B cell (primary cell): ENCODE measurements around the gene GNG2.

Experiments used
- CTCF ChIP-seq: fragments of 200-600 bp; IDR thresholded peaks from one replicate; pipeline ENCODE4 v1.8.0; 2022; ENCODE audit warnings: antibody characterized with exemption, mild to moderate bottlenecking
- EZH2 ChIP-seq: IDR thresholded peaks from 2 replicates; pipeline ENCODE4 v1.6.1; 2012; ENCODE audit warnings: borderline replicate concordance, low read depth, mild to moderate bottlenecking, moderate library complexity, low read length; ENCODE audit not compliant: insufficient read depth, poor library complexity, severe bottlenecking

DNA sequence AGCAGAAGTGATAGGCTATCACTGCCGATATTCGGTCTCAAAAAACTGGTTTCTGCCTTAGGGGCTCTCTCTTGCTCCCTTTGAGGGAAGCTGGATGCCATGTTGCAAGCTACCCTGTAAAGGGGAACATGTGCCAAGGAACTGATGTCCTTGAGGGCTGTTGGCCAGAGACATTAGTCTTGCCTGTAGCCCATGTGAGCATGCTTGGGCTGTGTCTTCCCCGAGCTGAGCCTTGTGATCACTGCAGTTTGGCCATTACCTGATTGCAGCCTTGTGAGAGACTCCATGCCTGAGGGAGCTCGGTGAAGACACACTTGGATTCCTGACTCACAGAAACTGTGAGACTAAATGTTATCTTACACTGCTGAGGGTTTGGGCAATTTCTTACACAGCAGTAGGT is 147.7 kb downstream of the GNG2 start:
- TF ChIP-seq CTCF (no peak), EZH2 (no peak)
